HG02763 (cell line): ENCODE data around the gene GUCY1A1.
A peak's percentile ranks its signal among the peaks of the same experiment; 100 is the strongest.
"Not testable (repeated sequence)": the region's sequence is repeated elsewhere in the genome, so short reads cannot be mapped to it uniquely, and the experiment has no call there.

Source experiments
- ATAC-seq: cut with Tn5 transposase; IDR thresholded peaks from one replicate; pipeline ENCODE4 v1.9.1; 2021; ENCODE audit warnings: mild to moderate bottlenecking, moderate library complexity; ENCODE audit not compliant: unreplicated experiment

The GUCY1A1 gene, protein sequence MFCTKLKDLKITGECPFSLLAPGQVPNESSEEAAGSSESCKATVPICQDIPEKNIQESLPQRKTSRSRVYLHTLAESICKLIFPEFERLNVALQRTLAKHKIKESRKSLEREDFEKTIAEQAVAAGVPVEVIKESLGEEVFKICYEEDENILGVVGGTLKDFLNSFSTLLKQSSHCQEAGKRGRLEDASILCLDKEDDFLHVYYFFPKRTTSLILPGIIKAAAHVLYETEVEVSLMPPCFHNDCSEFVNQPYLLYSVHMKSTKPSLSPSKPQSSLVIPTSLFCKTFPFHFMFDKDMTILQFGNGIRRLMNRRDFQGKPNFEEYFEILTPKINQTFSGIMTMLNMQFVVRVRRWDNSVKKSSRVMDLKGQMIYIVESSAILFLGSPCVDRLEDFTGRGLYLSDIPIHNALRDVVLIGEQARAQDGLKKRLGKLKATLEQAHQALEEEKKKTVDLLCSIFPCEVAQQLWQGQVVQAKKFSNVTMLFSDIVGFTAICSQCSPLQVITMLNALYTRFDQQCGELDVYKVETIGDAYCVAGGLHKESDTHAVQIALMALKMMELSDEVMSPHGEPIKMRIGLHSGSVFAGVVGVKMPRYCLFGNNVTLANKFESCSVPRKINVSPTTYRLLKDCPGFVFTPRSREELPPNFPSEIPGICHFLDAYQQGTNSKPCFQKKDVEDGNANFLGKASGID

GRCh38 chr4:155666344-155667221, at the start of gene GUCY1A1:
Gene GUCY1A1, plus strand, starts transcription at chr4:155666848. Its CDS starts 30,020 bp downstream, at chr4:155696868.
- ATAC-seq = peak; percentile 18

DNA sequence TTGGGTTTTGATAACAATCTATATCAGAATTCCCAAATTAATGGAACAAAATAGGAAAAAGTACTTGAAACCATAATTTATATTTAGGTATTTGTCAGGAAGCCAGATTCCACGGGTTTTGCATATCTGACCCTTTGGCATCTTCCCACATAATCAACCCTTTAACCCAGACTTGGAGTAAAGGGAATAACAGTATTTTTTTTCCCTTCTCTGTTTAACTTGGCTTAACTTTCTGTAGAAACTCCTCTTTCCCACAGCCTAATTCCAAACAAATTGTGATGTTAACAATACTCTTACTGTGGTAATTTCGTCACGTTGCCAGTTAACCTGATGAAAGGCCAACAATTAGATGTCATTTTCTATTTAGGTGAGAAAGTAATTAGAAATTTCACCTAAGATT, 49.4 kb upstream of the GUCY1A1 start:
- ATAC-seq = no peak

DNA sequence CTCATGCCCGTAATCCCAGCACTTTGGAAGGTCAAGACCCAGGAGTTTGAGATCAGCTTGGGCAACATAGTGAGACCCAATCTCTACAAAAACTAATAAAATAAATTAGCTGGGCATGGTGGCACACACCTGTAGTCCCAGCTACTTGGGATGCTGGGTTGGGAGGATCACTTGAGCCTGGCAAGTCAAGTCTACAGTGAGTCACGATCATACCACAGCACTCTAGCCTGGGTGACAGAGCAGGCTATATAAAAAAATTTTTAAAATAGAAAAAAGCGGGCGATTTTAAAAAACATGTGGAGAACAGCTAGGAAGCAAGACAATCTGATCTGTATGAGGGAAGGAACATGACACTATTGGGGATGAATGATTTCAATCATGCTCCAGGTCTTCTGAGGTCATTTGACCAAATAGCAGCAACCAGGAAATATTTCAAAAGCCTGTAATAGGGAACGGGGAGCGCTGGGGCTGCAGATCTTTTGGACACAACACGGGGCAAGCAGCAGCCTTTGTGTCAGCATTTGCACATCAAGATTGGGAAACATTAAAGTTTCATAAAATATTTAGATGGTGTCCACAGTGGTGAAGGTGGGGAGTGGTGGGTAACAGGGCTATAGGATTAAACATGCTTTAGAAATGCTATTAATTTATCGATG, 48.3 kb upstream of the GUCY1A1 start:
- no peak for ATAC-seq

DNA sequence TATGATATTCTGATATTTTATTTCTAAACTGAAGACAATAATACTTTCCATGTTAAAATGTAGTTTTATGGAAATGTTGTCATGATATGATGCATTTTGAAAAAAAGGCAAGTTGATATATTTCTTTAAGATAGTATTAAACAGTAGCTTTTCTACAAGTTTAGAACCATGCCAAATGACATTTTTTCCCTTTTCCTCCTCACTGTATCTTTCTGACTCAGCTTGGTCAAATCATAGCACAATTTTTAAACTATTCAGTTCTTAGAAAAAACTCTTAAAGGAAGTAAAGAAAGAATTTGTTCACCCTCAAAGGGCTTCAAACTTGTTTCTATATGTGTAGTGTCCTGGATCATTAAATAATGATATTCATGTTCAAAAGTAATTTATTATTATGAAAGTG, 46.0 kb upstream of the GUCY1A1 start:
- no peak for ATAC-seq

DNA sequence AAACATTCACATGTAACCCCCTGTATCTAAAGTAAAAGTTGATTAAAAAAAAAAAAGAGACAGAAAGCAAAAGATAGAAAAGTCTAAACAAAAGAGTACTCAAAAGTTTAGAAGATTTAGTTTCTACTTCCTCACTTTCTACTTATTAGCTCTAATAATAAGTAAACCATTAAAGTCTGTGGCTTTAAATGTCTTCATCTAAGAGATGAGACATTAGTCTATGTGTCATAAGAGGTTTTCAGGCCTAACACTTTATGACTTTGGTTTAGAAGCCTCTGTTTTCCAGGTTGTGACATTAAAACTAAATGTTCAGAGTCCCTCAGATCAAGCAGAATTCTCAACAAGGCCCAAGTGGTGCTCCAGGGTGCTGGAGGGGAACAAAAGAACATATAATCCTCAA, 42.2 kb upstream of the GUCY1A1 start:
- peak; percentile 93 for ATAC-seq

DNA sequence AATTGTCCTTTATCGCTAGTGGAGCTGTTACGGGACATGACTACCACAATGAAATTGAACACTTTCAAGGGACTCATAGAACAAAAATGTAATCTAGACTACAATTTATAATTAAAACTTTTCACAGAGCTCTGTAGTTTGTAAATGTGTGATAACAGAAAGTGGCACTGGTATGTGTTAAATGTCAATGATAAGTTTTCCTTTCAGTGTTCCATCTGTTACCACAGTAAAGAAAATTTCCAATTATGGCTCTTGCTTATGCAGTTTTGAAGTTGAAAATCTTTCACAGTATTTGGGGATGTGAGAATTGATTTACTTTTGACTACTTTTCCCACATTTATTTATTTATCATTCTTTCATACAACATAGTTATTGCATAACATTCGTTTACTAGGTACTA, 40.1 kb upstream of the GUCY1A1 start:
- ATAC-seq = no peak

DNA sequence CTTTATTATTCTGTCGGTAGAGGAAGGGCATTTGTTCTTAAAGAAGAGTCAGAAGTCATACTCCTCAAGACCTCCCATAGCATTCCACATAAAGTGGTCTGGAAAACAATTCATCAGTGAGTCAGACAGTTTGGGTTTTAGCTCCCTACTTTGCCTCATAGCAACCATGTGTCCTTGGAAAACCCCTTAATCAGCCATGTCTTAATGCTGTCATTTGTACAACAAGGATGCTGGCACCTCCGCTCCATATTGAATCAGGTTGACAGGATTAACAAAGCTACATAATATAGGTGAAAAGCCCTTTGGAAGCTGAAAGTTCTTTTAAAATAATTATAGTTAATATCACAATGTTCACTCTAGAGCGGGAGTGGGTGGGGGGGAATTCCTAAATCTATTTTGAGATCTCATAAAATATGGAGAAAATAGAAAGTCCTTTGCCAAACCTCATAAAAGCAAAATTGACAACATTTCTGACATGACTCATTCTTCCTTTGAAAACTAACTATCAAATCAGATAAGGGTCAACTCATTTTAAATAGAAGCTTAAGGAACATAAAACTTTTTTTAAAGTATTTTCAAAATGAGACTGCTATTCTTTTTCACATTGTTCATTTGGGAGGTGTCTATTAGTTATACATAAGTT, 37.3 kb upstream of the GUCY1A1 start:
- ATAC-seq = no peak

- no peak for ATAC-seq
These were observed 36.7 kb upstream of the GUCY1A1 start for GRCh38 chr4:155629956-155630355.

GRCh38 chr4:155632310-155632840, 34.3 kb upstream of the GUCY1A1 start:
- ATAC-seq = no peak

DNA sequence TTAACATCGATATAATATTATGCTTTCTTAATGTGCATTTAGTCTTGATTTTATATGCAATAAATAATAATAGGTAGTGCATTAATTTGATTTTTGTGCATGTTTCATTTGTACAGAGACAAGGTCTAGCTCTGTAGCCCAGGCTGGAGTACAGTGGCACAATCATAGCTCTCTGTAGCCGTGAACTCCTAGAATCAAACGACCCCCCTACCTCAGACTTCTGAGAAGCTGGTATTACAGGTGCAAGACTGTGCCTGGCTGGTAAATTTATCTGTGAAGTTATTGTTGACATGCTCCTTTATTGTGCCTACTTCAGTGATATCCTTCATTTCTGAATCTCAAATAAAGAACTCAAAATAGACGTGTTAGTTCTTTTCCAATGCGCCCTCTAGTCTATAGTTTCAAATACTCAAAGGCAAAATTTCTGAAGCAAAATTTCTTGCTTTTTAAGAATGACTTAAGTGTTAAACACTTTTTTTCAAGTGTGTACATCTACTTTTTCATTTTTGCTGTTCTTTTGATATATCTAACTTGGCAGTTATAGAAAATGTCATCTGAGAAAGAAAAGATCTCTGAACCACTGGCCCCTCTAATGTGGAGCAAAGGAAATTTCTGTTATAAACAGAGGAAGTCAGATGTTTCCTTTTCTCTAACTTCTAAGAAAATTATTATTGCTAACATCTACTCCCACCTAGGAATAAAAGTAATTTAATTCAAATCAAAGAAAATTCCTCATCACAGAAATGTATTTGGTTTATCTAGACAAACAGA, 28.3 kb upstream of the GUCY1A1 start:
- no peak for ATAC-seq

GRCh38 chr4:155639704-155640523, 26.7 kb upstream of the GUCY1A1 start:
- ATAC-seq = peak; percentile 89

DNA sequence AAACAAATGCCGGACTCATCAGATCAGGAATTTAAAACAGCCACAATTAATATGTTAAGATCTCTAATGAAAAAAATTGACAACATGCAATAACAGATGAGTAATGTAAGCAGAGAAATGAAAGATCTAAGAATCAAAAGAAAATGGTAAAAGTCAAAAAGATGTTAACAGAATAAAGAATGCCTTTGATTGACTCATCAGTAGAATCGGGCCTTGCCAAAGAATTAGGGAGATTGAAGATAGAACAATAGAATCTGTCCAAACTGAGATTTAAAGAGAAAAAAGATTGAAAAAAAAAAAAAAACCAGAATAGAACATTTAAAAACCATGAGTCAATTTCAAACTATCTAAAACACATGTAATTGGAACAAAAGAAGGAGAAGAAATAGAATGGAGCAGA, 25.9 kb upstream of the GUCY1A1 start:
- ATAC-seq = no peak

DNA sequence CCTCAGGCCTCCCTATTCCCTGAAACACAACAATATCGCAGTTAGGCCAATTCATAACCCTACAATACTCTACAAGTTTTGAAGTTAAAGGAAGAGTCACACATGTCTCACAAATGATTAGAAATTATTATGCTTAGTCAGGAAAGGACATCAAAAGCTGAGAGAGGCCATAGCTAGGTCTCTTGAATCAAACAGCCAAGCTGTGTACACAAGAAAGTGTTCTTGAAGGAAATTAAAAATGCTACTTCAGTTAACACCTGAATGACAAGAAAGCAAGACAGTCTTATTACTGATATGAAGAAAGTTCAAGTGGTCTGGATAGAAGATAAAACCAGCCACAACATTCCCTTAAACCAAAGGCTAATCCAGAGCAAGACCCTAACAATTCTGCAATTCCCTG, 23.6 kb upstream of the GUCY1A1 start:
- ATAC-seq = no peak

DNA sequence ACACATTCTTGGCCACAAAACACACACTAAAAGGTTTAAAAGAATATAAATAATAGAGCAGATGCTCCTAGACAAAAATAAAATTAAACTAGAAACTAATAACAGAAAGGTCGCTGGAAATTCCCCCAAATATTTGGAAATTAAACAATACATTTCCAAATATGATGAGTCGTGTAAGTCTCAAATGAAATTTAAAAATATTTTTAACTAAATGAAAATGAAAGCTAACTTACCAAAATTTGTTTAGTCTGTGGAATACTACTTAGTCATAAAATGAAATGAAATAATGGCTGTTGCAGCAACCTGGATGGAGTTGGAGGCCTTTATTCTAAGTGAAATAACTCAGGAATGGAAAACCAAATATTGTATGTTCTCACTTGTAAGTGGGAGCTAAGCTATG, 20.6 kb upstream of the GUCY1A1 start:
- no peak for ATAC-seq

- not testable (repeated sequence) for ATAC-seq
These were observed 15.9 kb upstream of the GUCY1A1 start for GRCh38 chr4:155650785-155651184.

DNA sequence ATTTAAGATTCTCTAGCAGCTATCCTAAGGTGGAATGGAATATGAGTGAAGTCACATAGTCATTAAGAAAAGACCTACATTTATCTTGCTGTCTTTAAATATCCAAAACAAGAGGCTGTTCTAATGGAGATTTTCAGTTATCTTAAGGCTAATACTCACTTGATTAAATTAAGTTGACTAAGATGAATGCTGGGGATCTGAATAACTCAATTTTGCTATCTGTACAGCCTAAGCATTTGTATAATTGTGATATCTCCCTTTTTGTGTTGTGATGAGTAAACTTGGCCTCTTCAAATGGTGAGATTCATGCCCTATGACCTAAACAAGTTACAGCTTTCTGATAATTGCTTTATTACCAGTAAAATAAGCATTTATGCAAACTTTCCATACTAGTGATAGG, 13.6 kb upstream of the GUCY1A1 start:
- no peak for ATAC-seq

DNA sequence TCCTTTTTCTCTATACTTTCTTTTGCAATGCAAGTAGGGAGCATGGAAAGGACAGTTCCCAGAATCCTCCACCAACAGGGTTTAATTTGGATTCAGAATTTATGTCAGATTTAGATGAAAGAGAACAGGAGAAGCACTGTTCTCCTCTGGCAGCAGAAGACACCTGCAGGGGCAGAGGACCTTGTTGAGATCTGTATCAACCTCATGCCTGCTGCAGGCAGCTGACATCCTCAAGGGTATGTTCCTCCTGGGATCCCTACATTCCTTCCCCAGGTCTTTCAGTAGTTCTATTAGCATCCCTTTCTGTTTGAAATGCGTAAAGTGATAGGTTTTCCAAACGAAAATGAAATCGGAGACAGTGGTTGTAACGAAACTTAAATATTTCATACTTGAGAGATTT, 10.6 kb upstream of the GUCY1A1 start:
- ATAC-seq = no peak

DNA sequence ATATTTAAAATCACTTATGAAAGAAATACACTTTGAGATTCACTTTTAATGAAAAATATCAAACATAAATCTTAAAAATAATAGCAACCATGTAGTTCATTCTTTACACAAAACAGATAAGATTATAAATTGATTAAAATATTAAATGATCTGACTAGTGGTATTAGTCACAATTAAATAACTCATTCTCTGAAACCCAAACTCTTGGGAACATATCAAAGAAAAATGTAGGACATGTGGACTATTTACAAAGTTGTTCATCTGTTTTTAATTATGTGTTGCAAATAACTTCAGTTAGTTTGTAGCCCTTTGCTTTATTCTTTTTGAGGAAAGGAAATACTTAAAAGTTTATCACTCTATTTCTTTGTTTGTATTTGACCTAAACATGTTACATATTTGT, 9.5 kb upstream of the GUCY1A1 start:
- no peak for ATAC-seq
